ENCODE measurements around the gene OR2Z1. TPM values are rescaled to one million over a fixed set of nuclear protein-coding genes. Genes with fewer than 3 reads are reported as not detected.

The OR2Z1 gene
- total and polyA plus RNA-seq, 7 donors: not detected

GRCh38 chr19:8680676-8681344, 40.6 kb upstream of the OR2Z1 start:
- DNase-seq: no peak
- TF ChIP-seq POLR2AphosphoS5 (IDR thresholded peaks at IDR 0.05) (no peak), CTCF (IDR thresholded peaks at IDR 0.05) (no peak), EP300 (IDR thresholded peaks at IDR 0.05) (no peak), POLR2A (IDR thresholded peaks at IDR 0.05) (no peak)
- intact Hi-C loops (cut with DNase I): no loop called here
- H3K27ac ChIP-seq: no peak overlapping the region
- WGBS, 2 donors: 77 to 81% methylated on average over 5 of the region's 5 CpGs
- no peaks in the 10 kb centered on the region for H3K36me3 ChIP-seq
- no peaks in the 10 kb centered on the region for H3K4me1 ChIP-seq
- no peaks in the 10 kb centered on the region for H3K27me3 ChIP-seq
- peaks cover 0 to 3% (median 0%) of the 10 kb centered on the region in 4 donors for H3K9me3 ChIP-seq
- H3K4me3 ChIP-seq: no peak overlapping the region

DNA sequence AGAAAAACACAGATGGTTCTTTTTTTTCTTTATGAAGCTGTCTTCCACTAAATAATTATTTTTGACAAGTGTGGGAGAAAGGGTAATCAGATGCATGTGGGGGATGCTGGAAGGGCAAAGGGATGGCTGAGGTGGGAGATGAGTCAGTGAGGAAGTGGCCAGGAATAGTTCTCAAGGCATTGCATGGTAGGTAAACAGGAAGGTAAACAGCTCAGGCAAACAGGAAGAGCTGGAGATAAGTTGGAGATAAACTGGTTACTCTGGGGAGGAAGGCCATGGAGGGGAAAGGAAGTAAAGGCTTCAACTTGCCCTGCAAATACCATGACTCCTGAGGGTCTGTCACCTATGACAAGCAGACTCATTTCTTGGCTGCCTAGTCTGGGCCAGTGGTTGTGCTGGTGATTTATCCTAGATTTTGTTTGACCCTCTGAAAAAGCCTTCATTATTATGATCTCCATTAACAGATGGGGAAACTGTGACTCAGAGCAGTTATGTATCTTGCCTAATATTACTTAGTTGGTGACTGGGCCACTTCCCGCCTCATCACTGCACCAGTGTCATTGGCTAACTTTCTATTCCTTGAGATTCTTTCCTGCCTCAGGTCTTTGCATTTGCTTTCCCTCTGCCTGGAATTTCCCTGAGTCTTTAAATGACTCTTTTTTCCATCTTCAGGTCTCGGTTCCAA, 39.9 kb upstream of the OR2Z1 start:
- TF ChIP-seq CTCF (IDR thresholded peaks at IDR 0.05) (no peak), EP300 (IDR thresholded peaks at IDR 0.05) (no peak), POLR2AphosphoS5 (IDR thresholded peaks at IDR 0.05) (no peak), POLR2A (IDR thresholded peaks at IDR 0.05) (no peak)
- Histone ChIP-seq H3K27ac (no peak overlapping the region), H3K27me3 (no peaks in the 10 kb centered on the region), H3K4me1 (no peaks in the 10 kb centered on the region), H3K4me3 (no peak overlapping the region), H3K9me3 (peaks cover 0 to 3% (median 0%) of the 10 kb centered on the region in 4 donors), H3K36me3 (no peaks in the 10 kb centered on the region)
- 63 to 77% methylated on average over 2 of the region's 2 CpGs for WGBS, 2 donors
- DNase-seq: no peak
- intact Hi-C loops (cut with DNase I): no loop called here

- H3K36me3 ChIP-seq: no peaks in the 10 kb centered on the region
- TF ChIP-seq CTCF (IDR thresholded peaks at IDR 0.05): no peak
- no peak for TF ChIP-seq POLR2A (IDR thresholded peaks at IDR 0.05)
- TF ChIP-seq POLR2AphosphoS5 (IDR thresholded peaks at IDR 0.05): no peak
- TF ChIP-seq EP300 (IDR thresholded peaks at IDR 0.05): no peak
- no peak overlapping the region for H3K27ac ChIP-seq
- peaks cover 0 to 3% (median 0%) of the 10 kb centered on the region in 4 donors for H3K9me3 ChIP-seq
- no peak overlapping the region for H3K4me3 ChIP-seq
- 45 to 70% methylated on average over 2 of the region's 2 CpGs for WGBS, 2 donors
- no peaks in the 10 kb centered on the region for H3K27me3 ChIP-seq
- intact Hi-C loops (cut with DNase I): no loop called here
- no peaks in the 10 kb centered on the region for H3K4me1 ChIP-seq
- no peak for DNase-seq
Measured at GRCh38 chr19:8682472-8682871, 39.0 kb upstream of the OR2Z1 start.

- intact Hi-C loops (cut with DNase I): no loop called here
- 76 to 81% methylated on average over 1 of the region's 1 CpG for WGBS, 2 donors
- Histone ChIP-seq H3K36me3 (no peaks in the 10 kb centered on the region), H3K27ac (no peak overlapping the region), H3K4me1 (no peaks in the 10 kb centered on the region), H3K27me3 (no peaks in the 10 kb centered on the region), H3K9me3 (peaks cover 0 to 3% (median 0%) of the 10 kb centered on the region in 4 donors), H3K4me3 (no peak overlapping the region)
- TF ChIP-seq CTCF (IDR thresholded peaks at IDR 0.05): no peak
- no peak for TF ChIP-seq EP300 (IDR thresholded peaks at IDR 0.05)
- TF ChIP-seq POLR2A (IDR thresholded peaks at IDR 0.05): no peak
- TF ChIP-seq POLR2AphosphoS5 (IDR thresholded peaks at IDR 0.05): no peak
- no peak for DNase-seq
Measured at GRCh38 chr19:8682931-8683330, 38.5 kb upstream of the OR2Z1 start.
